Neuronal stem cell (in vitro differentiated cells): Measurements from ENCODE around the gene HMCN1.

Experiments used
- DNase-seq: peaks from one replicate; pipeline ENCODE4 v3.0.0-alpha.2; 2013; ENCODE audit warnings: low spot score
- H2AFZ ChIP-seq: one replicate; pipeline ENCODE4 v1.6.1; 2013; ENCODE audit warnings: mild to moderate bottlenecking, low read length, inconsistent platforms
- H2AK5ac ChIP-seq: 2 replicates; pipeline ENCODE4 v1.6.1; 2013; ENCODE audit warnings: low read depth, mild to moderate bottlenecking, inconsistent platforms, low read length, moderate library complexity, mixed read lengths
- H2BK120ac ChIP-seq: 2 replicates; pipeline ENCODE4 v1.6.1; 2013; ENCODE audit warnings: low read depth, mild to moderate bottlenecking, inconsistent platforms, low read length, moderate library complexity, mixed read lengths
- H2BK12ac ChIP-seq: one replicate; pipeline ENCODE4 v1.6.1; 2013; ENCODE audit warnings: low read length, inconsistent platforms
- H2BK15ac ChIP-seq: 2 replicates; pipeline ENCODE4 v1.6.1; 2013; ENCODE audit warnings: mild to moderate bottlenecking, low read length, inconsistent platforms, mixed read lengths
- H2BK5ac ChIP-seq: one replicate; pipeline ENCODE4 v1.6.1; 2013; ENCODE audit warnings: inconsistent platforms, mild to moderate bottlenecking, low read length, moderate library complexity
- H3K14ac ChIP-seq: one replicate; pipeline ENCODE4 v1.6.1; 2013; ENCODE audit warnings: low read length, inconsistent platforms
- H3K18ac ChIP-seq: 2 replicates; pipeline ENCODE4 v1.6.1; 2013; ENCODE audit warnings: low read length, inconsistent platforms
- H3K23ac ChIP-seq: 2 replicates; pipeline ENCODE4 v1.6.1; 2013; ENCODE audit warnings: low read depth, mild to moderate bottlenecking, mixed read lengths, low read length, inconsistent platforms; ENCODE audit not compliant: poor library complexity
- H3K27ac ChIP-seq: replicated peaks from 3 replicates; pipeline ENCODE4 v1.5.1; 2013; ENCODE audit warnings: low read length, inconsistent platforms
- H3K27me3 ChIP-seq, 3 experiments: 2 replicates each; pipeline ENCODE4 v1.6.1; 2013; ENCODE audit warnings: low read length in 3 of 3, mild to moderate bottlenecking in 2 of 3, inconsistent platforms in 1 of 3, low read depth in 1 of 3, mixed read lengths in 1 of 3, moderate library complexity in 1 of 3; ENCODE audit not compliant: control insufficient read depth in 3 of 3, insufficient read depth in 3 of 3
- H3K36me3 ChIP-seq, 2 donors: replicated peaks in 1 of 2; 2 replicates each; pipeline ENCODE4 v1.6.1; 2013; ENCODE audit warnings: low read length in 2 of 2; ENCODE audit not compliant: control insufficient read depth in 2 of 2, insufficient read depth in 2 of 2
- H3K4ac ChIP-seq: 2 replicates; pipeline ENCODE4 v1.6.1; 2013; ENCODE audit warnings: inconsistent platforms, mild to moderate bottlenecking, low read length, moderate library complexity
- H3K4me1 ChIP-seq, 2 donors: 1 replicate in 1 of 2; 2 replicates in 1 of 2; pipeline ENCODE4 v1.6.1; 2013; ENCODE audit warnings: low read length in 2 of 2, low read depth in 1 of 2; ENCODE audit not compliant: control insufficient read depth in 2 of 2, insufficient read depth in 1 of 2
- H3K4me2 ChIP-seq: one replicate; pipeline ENCODE4 v1.6.1; 2013; ENCODE audit warnings: mild to moderate bottlenecking, low read length, inconsistent platforms; ENCODE audit not compliant: insufficient read depth, poor library complexity, severe bottlenecking
- H3K4me3 ChIP-seq, 2 donors: 2 replicates each; pipeline ENCODE4 v1.5.1; 2013; ENCODE audit warnings: low read length in 2 of 2, mild to moderate bottlenecking in 2 of 2, inconsistent platforms in 1 of 2, moderate library complexity in 1 of 2
- H3K79me1 ChIP-seq: one replicate; pipeline ENCODE4 v1.6.1; 2013; ENCODE audit warnings: low read depth, mild to moderate bottlenecking, inconsistent platforms, low read length, moderate library complexity
- H3K9ac ChIP-seq: one replicate; pipeline ENCODE4 v1.6.1; 2013; ENCODE audit warnings: mild to moderate bottlenecking, low read depth, low read length, inconsistent platforms; ENCODE audit not compliant: poor library complexity
- H3K9me3 ChIP-seq, 2 donors: replicated peaks in 1 of 2; 2 replicates each; pipeline versions ENCODE3 to v1.6.1; 2013; ENCODE audit warnings: low read length in 2 of 2, mild to moderate bottlenecking in 2 of 2, inconsistent platforms in 1 of 2, low read depth in 1 of 2, mixed read lengths in 1 of 2, moderate library complexity in 1 of 2; ENCODE audit not compliant: control insufficient read depth in 2 of 2, insufficient read depth in 1 of 2
- H4K8ac ChIP-seq: one replicate; pipeline ENCODE4 v1.6.1; 2013; ENCODE audit warnings: low read depth, mild to moderate bottlenecking, inconsistent platforms, low read length, moderate library complexity
- H4K91ac ChIP-seq: one replicate; pipeline ENCODE4 v1.6.1; 2013; ENCODE audit warnings: low read length, low read depth, mild to moderate bottlenecking, inconsistent platforms; ENCODE audit not compliant: poor library complexity
- WGBS, 2 donors: extraction: QIAGEN DNeasy Blood & Tissue Kit; methylation state at CpG; one replicate each; pipeline ENCODE4 v1.1.7; 2013; ENCODE audit warnings: missing lambda C conversion rate in 2 of 2, mixed read lengths in 1 of 2; ENCODE audit not compliant: insufficient read length in 2 of 2, insufficient replicate concordance in 1 of 2; ENCODE audit errors: extremely low coverage in 2 of 2; 5-methylcytosine and 5-hydroxymethylcytosine counted together

HMCN1 gene

GRCh38 chr1:185934476-185935189 is 200.4 kb downstream of the HMCN1 start:
- Histone ChIP-seq H2BK120ac (no peak overlapping the region), H2AK5ac (no peak overlapping the region), H3K79me1 (no peaks in the 10 kb centered on the region), H2BK15ac (no peak overlapping the region), H4K91ac (no peak overlapping the region), H3K23ac (no peak overlapping the region), H4K8ac (no peak overlapping the region), H2BK5ac (no peak overlapping the region), H3K4me2 (no peak overlapping the region), H3K27me3 (no peaks in the 10 kb centered on the region), H3K9me3 (no peaks in the 10 kb centered on the region), H3K18ac (no peak overlapping the region), H2AFZ (no peak overlapping the region), H3K9ac (no peak overlapping the region), H3K36me3 (no peaks in the 10 kb centered on the region), H3K14ac (no peak overlapping the region), H3K4me3 (no peak overlapping the region), H3K27ac (no peak overlapping the region), H2BK12ac (no peak overlapping the region), H3K4me1 (no peaks in the 10 kb centered on the region), H3K4ac (no peak overlapping the region)
- WGBS, 2 donors: no CpG with 5 or more reads among the region's 5 CpGs
- DNase-seq: no peak

- H3K9ac ChIP-seq: no peak overlapping the region
- H3K14ac ChIP-seq: no peak overlapping the region
- no peaks in the 10 kb centered on the region for H3K9me3 ChIP-seq
Observed at GRCh38 chr1:185935360-185935759, 201.2 kb downstream of the HMCN1 start.

DNA sequence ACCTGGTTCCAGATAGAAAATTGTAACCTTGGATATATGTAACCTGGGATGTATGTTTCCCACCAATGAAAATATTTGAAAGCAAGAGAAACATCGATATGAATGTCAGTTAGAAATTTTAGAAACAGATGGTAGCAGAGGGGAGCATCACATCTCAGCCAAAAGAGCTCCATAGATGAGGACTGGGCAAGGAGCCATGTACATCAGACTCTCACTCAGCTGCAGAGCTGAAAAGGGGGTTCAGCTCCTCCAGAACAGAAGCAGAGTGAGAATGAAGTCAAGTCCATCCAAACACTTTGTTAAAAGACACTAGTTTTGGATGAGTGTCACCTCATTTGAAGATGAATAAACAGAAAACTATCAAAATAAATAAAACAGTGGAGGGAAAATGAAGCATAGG is 202.4 kb downstream of the HMCN1 start:
- Histone ChIP-seq H3K36me3 (no peaks in the 10 kb centered on the region), H4K91ac (no peak overlapping the region), H3K27me3 (no peaks in the 10 kb centered on the region), H3K4me1 (no peaks in the 10 kb centered on the region), H4K8ac (no peak overlapping the region), H2BK15ac (no peak overlapping the region), H2BK5ac (no peak overlapping the region), H3K27ac (no peak overlapping the region), H3K9me3 (no peaks in the 10 kb centered on the region), H2AK5ac (no peak overlapping the region), H3K79me1 (no peaks in the 10 kb centered on the region), H3K4ac (no peak overlapping the region), H2BK12ac (no peak overlapping the region), H3K4me2 (no peak overlapping the region), H3K14ac (no peak overlapping the region), H2BK120ac (no peak overlapping the region), H2AFZ (no peak overlapping the region), H3K9ac (no peak overlapping the region), H3K23ac (no peak overlapping the region), H3K18ac (no peak overlapping the region), H3K4me3 (no peak overlapping the region)
- DNase-seq: no peak
- WGBS, 2 donors: no CpG with 5 or more reads among the region's 1 CpG

More at GRCh38 chr1:185935360-185935759, 201.2 kb downstream of the HMCN1 start:
- no peaks in the 10 kb centered on the region for H3K79me1 ChIP-seq
- no peak overlapping the region for H4K8ac ChIP-seq
- H2BK15ac ChIP-seq: no peak overlapping the region
- H2BK5ac ChIP-seq: no peak overlapping the region
- no peak overlapping the region for H3K4me3 ChIP-seq
- H3K4ac ChIP-seq: no peak overlapping the region
- no peak overlapping the region for H2BK120ac ChIP-seq
- no peak overlapping the region for H3K27ac ChIP-seq
- no peak overlapping the region for H2AFZ ChIP-seq
- H2BK12ac ChIP-seq: no peak overlapping the region
- no peaks in the 10 kb centered on the region for H3K27me3 ChIP-seq
- no peak overlapping the region for H4K91ac ChIP-seq
- no peak overlapping the region for H2AK5ac ChIP-seq
- no peak overlapping the region for H3K4me2 ChIP-seq
- no peaks in the 10 kb centered on the region for H3K36me3 ChIP-seq
- H3K4me1 ChIP-seq: no peaks in the 10 kb centered on the region
- H3K23ac ChIP-seq: no peak overlapping the region
- DNase-seq: no peak
- no peak overlapping the region for H3K18ac ChIP-seq

GRCh38 chr1:185938396-185938795 is 204.2 kb downstream of the HMCN1 start:
- WGBS, 2 donors: no CpG with 5 or more reads among the region's 2 CpGs
- Histone ChIP-seq H2AK5ac (no peak overlapping the region), H3K79me1 (no peaks in the 10 kb centered on the region), H3K23ac (no peak overlapping the region), H3K4ac (no peak overlapping the region), H3K9me3 (no peaks in the 10 kb centered on the region), H2BK120ac (no peak overlapping the region), H3K4me1 (no peaks in the 10 kb centered on the region), H2AFZ (no peak overlapping the region), H4K8ac (no peak overlapping the region), H3K18ac (no peak overlapping the region), H3K9ac (no peak overlapping the region), H3K4me2 (no peak overlapping the region), H3K4me3 (no peak overlapping the region), H3K27me3 (no peaks in the 10 kb centered on the region), H4K91ac (no peak overlapping the region), H2BK12ac (no peak overlapping the region), H3K27ac (no peak overlapping the region), H2BK5ac (no peak overlapping the region), H3K36me3 (no peaks in the 10 kb centered on the region), H2BK15ac (no peak overlapping the region), H3K14ac (no peak overlapping the region)
- no peak for DNase-seq
